ENCODE results near the gene CDC42BPG.

Gene CDC42BPG

DNA sequence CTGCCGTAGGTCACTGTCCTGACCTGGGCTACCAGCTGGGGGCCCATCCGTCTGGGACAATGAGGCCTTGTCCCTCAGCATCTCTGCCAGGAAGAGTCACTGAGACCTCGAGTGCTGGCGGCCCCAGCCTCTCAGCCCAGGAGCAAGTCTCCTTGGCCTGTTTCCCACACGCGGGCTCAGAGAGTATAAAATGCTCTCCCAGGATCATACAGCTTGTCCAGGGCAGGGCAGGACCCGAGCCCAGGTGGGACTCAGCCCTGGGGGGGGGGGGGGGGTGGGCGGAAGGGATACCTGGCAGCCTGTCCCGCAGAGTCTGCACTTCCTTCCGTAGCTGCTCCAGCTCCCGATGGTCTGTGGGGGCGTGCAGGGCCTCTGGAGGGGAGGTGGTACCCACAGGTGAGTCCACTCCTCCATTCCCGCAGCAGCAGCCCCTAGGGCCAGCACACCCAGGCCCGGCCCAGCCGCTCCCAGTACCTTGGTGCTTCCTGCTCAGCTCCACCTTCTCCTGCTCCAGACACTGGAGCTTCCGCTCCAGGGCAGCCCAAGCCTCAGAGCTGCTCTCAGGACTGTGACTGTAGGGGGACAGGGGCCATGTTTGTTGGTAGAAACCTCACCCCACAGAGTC lies 7.9 kb downstream of the CDC42BPG start:
- H3K4me2 ChIP-seq, result peak overlapping the region; percentile 86
- H3K4me1 ChIP-seq, result peaks cover 39% of the 10 kb centered on the region
- peaks cover 16% of the 10 kb centered on the region; the same call in 1 of the 2 replicates for H4K20me1 ChIP-seq
- no peak overlapping the region for H3K27ac ChIP-seq
- H3K36me3 ChIP-seq, result no peaks in the 10 kb centered on the region; the same call in 1 of the 2 replicates
- no peaks in the 10 kb centered on the region for H3K9me3 ChIP-seq
- H3K9ac ChIP-seq, result no peak overlapping the region
- no peak overlapping the region for H3K4me3 ChIP-seq
- H3K27me3 ChIP-seq, result no peaks in the 10 kb centered on the region
- TF ChIP-seq Cebpa-rat (IDR thresholded peaks at IDR 0.05), result no peak

DNA sequence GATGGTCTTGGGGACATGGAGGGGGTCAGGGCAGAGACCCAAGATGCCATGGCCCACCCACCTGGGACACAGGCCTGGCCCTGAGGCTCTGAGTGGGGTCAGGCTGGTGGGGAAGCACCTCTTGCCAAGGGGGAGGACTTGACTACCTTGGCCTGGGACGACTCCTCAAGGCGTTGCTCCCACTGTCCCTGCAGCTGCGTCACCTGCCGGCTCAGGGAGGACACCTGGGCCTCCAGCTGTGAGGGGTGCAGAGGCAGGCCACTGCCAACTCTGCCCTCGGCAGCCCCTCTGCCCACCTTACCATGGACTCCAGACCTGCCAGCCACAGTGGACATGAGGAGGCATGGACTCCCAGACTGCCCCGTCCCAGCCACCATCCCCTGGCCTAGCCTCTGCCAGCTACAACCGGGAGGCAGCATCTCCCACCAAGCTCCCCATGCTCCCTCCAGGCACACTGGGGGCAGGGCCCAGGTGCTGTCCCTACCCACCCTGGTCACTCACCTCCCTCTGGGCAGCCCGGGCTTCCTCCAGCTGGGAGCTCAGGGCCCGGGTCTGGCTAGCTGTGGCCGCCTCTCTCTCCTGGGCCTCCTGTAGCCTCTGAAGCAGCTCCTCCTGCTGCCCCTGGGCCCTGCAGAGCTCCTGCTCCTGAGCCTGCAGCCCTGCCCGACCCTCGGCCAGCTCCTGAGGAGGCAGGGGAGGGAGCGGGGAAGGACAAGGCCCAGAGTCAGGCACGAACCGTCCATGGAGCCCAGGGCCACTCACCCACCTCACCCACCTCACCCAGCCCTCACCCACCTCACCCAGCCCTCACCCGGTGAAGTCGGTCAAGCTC lies 8.6 kb downstream of the CDC42BPG start:
- H3K27me3 ChIP-seq, result no peaks in the 10 kb centered on the region
- no peak overlapping the region for H3K4me3 ChIP-seq
- H4K20me1 ChIP-seq, result peaks cover 16% of the 10 kb centered on the region; the same call in 1 of the 2 replicates
- H3K9ac ChIP-seq, result no peak overlapping the region
- peaks cover 47% of the 10 kb centered on the region for H3K4me1 ChIP-seq
- H3K36me3 ChIP-seq, result no peaks in the 10 kb centered on the region; the same call in 1 of the 2 replicates
- no peak overlapping the region; the same call in 1 of the 2 replicates for H3K4me2 ChIP-seq
- no peaks in the 10 kb centered on the region for H3K9me3 ChIP-seq
- H3K27ac ChIP-seq, result no peak overlapping the region
- no peak for TF ChIP-seq Cebpa-rat (IDR thresholded peaks at IDR 0.05)

- peaks cover 55% of the 10 kb centered on the region for H3K4me1 ChIP-seq
- H3K27ac ChIP-seq, result no peak overlapping the region
- peaks cover 16% of the 10 kb centered on the region; the same call in 1 of the 2 replicates for H4K20me1 ChIP-seq
- no peak overlapping the region; the same call in 1 of the 2 replicates for H3K4me2 ChIP-seq
- no peak for TF ChIP-seq Cebpa-rat (IDR thresholded peaks at IDR 0.05)
- H3K9ac ChIP-seq, result no peak overlapping the region
- H3K4me3 ChIP-seq, result no peak overlapping the region
- H3K27me3 ChIP-seq, result no peaks in the 10 kb centered on the region
- no peaks in the 10 kb centered on the region; the same call in 1 of the 2 replicates for H3K36me3 ChIP-seq
- H3K9me3 ChIP-seq, result no peaks in the 10 kb centered on the region
Measured at GRCh38 chr11:64834723-64835615, 9.5 kb downstream of the CDC42BPG start.

DNA sequence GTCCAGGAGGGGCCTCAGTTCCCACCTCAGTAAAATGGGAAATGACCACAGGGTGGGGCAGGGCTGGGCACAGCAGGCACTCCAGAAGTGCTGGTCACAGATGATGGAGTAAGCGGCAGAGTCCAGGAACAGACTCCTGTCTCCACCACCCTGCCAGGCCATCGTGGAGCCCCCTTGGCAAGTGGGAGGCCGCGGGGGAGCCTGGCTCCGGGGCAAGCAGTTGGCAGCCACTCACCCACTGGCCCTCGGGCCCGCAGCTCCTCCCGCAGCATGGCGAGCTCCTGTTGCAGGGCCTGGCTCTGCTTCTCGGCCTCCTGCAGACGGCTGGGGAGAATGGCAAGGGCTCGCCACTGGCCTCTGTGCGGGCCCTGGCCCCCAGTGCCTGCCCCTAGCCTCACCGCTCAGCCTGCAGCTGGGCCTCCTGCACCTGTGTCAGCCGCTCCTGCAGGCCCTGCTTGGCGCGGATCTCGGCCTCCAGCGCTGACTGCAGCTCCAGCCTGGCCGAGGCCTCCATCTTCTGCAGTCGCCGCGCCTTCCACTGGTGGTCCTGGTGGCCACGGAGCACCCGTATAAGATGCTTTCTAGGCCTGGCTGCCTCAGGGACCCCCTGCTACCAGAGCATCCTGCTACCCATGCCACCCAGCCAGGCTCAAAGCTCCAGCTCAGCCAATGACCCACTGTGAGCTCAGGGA lies 10.3 kb downstream of the CDC42BPG start:
- H3K27ac ChIP-seq, result no peak overlapping the region
- H3K27me3 ChIP-seq, result no peaks in the 10 kb centered on the region
- no peak overlapping the region for H3K9ac ChIP-seq
- no peaks in the 10 kb centered on the region; the same call in 1 of the 2 replicates for H3K36me3 ChIP-seq
- no peak overlapping the region for H3K4me2 ChIP-seq
- H3K4me1 ChIP-seq, result peaks cover 55% of the 10 kb centered on the region
- no peaks in the 10 kb centered on the region for H3K9me3 ChIP-seq
- H3K4me3 ChIP-seq, result no peak overlapping the region
- peaks cover 16% of the 10 kb centered on the region; the same call in 1 of the 2 replicates for H4K20me1 ChIP-seq
- no peak for TF ChIP-seq Cebpa-rat (IDR thresholded peaks at IDR 0.05)

- H3K36me3 ChIP-seq, result no peaks in the 10 kb centered on the region; the same call in 1 of the 2 replicates
- no peak overlapping the region for H3K9ac ChIP-seq
- H3K4me3 ChIP-seq, result no peak overlapping the region
- TF ChIP-seq Cebpa-rat (IDR thresholded peaks at IDR 0.05), result no peak
- peaks cover 55% of the 10 kb centered on the region for H3K4me1 ChIP-seq
- no peaks in the 10 kb centered on the region for H3K9me3 ChIP-seq
- no peak overlapping the region for H3K4me2 ChIP-seq
- no peaks in the 10 kb centered on the region for H3K27me3 ChIP-seq
- H3K27ac ChIP-seq, result no peak overlapping the region
- peaks cover 16% of the 10 kb centered on the region; the same call in 1 of the 2 replicates for H4K20me1 ChIP-seq
Measured at GRCh38 chr11:64833509-64833908, 10.9 kb downstream of the CDC42BPG start.

DNA sequence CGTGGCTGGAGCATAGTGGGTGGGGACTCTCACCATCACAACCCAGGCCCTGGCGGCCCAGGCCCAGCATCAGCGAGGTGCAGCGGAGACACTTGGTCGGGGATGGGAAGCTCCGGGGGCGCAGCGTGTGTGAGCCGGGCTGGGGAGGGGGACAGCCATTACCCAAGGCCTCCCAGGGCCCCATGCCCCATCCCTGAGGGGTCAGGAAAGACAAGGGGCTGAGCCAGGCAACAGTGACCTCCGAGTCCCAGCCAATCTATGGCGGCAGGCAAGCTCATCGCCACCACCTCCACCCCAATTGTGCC lies 11.3 kb downstream of the CDC42BPG start:
- no peaks in the 10 kb centered on the region for H3K27me3 ChIP-seq
- no peak overlapping the region for H3K27ac ChIP-seq
- H3K9me3 ChIP-seq, result no peaks in the 10 kb centered on the region
- peaks cover 16% of the 10 kb centered on the region; the same call in 1 of the 2 replicates for H4K20me1 ChIP-seq
- H3K4me1 ChIP-seq, result peaks cover 55% of the 10 kb centered on the region
- TF ChIP-seq Cebpa-rat (IDR thresholded peaks at IDR 0.05), result no peak
- no peak overlapping the region for H3K4me2 ChIP-seq
- H3K36me3 ChIP-seq, result no peaks in the 10 kb centered on the region; the same call in 1 of the 2 replicates
- no peak overlapping the region for H3K9ac ChIP-seq
- H3K4me3 ChIP-seq, result no peak overlapping the region

DNA sequence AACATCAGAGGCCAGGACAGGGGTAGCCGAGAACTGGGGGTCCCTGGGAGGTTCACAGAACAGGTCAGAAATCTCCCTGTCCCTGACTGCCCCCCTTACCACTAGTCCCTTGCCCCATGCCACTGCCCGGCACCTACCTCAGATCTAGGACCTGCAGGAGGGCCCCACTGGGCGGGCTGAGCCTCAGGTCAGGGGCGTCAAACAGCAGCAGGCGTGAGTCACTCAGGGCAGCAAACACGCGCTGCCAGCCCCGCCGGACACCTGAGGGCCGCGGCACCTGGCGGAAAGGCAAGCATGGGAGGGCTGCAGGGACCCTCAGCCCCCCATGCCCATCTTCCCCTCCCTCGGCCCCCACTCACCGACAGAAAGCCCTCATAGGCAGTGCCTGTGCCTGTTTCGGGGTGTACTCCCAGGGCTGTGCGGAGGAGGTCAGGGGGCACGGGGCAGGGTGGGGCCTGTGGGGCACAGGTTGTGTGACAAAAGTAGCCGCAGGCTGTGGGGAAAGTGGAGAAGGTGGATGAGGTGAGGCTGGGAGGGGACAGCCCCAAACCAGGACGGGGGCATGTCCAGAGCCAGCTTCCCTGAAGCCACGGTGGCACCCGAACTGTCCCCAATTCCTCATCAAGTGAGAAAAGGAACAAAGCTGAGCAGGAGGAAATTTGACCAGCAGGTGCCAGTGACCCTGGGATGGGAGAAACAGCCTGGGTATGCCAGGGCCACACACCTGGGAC lies 11.8 kb downstream of the CDC42BPG start:
- TF ChIP-seq Cebpa-rat (IDR thresholded peaks at IDR 0.05), result no peak
- Histone ChIP-seq H3K9ac (no peak overlapping the region), H3K27ac (no peak overlapping the region), H3K4me3 (no peak overlapping the region), H3K9me3 (no peaks in the 10 kb centered on the region), H4K20me1 (peaks cover 16% of the 10 kb centered on the region; the same call in 1 of the 2 replicates), H3K27me3 (no peaks in the 10 kb centered on the region), H3K36me3 (no peaks in the 10 kb centered on the region; the same call in 1 of the 2 replicates), H3K4me1 (peaks cover 51% of the 10 kb centered on the region), H3K4me2 (peak overlapping the region; percentile 77)

DNA sequence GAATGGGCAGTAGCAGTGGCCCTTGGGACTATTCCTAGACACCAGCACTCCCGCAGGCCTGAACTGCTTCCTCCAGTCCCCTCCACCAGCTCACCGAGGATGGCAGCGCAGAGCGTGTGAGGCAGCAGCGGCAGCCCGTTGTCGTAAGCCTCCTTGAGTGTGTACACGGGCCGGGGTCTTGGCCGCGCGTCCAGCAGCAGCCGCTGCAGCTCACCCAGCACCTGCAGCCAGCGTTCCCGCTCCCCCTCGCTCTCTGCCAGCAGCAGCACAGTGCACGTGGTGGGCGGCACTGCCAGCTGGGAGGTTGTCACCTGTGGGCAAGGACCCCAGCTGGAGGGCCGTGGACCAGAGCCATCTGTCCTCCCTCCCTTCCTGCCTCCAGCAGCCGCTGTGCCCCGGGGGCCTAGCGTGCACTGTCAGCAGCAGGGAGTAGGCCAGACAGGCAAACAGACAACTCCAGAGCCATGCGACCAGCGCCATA lies 13.0 kb downstream of the CDC42BPG start:
- TF ChIP-seq Cebpa-rat (IDR thresholded peaks at IDR 0.05), result no peak
- Histone ChIP-seq H3K9me3 (no peaks in the 10 kb centered on the region), H3K9ac (peak overlapping the region; percentile 45), H3K27me3 (no peaks in the 10 kb centered on the region), H3K4me3 (no peak overlapping the region), H4K20me1 (peaks cover 11% of the 10 kb centered on the region; the same call in 1 of the 2 replicates), H3K36me3 (no peaks in the 10 kb centered on the region; the same call in 1 of the 2 replicates), H3K27ac (peak overlapping the region; percentile 40; the same call in 1 of the 2 replicates), H3K4me2 (peak overlapping the region; percentile 77), H3K4me1 (peaks cover 40% of the 10 kb centered on the region)
